NCI-H524 treated with DMSO at 0.1 percent for 48 hours (cell line): ENCODE measurements around the gene SLC46A2.

ENCODE experiments used
- DNase-seq: peaks from one replicate; lab custom pipeline; 2025; lab: John Stamatoyannopoulos, UW

Gene SLC46A2

GRCh38 chr9:112885324-112885723 is 5.4 kb downstream of the SLC46A2 start:
- no peak for DNase-seq

GRCh38 chr9:112884721-112885120 is 6.0 kb downstream of the SLC46A2 start:
- DNase-seq, result no peak

- DNase-seq, result no peak
Measured at GRCh38 chr9:112884101-112884500, 6.6 kb downstream of the SLC46A2 start.

GRCh38 chr9:112881331-112881730 is 9.3 kb downstream of the SLC46A2 start:
- DNase-seq, result no peak

- DNase-seq, result no peak
Measured at GRCh38 chr9:112880650-112881049, 10.0 kb downstream of the SLC46A2 start.

- no peak for DNase-seq
Measured at GRCh38 chr9:112878752-112879151, 11.9 kb downstream of the SLC46A2 start.

GRCh38 chr9:112873773-112874405 is 16.8 kb downstream of the SLC46A2 start:
- DNase-seq, result no peak

- DNase-seq, result no peak
Measured at GRCh38 chr9:112872019-112872418, 18.7 kb downstream of the SLC46A2 start.

- DNase-seq, result no peak
Measured at GRCh38 chr9:112870556-112870955, 20.1 kb downstream of the SLC46A2 start.

- no peak for DNase-seq
Measured at GRCh38 chr9:112869917-112870316, 20.8 kb downstream of the SLC46A2 start.

- no peak for DNase-seq
Measured at GRCh38 chr9:112869041-112869529, 21.6 kb downstream of the SLC46A2 start.

- DNase-seq, result no peak
Measured at GRCh38 chr9:112868461-112868860, 22.2 kb downstream of the SLC46A2 start.

- DNase-seq, result no peak
Measured at GRCh38 chr9:112867275-112867991, 23.2 kb downstream of the SLC46A2 start.

- DNase-seq, result no peak
Measured at GRCh38 chr9:112866662-112867274, 23.9 kb downstream of the SLC46A2 start.

GRCh38 chr9:112864982-112865381 is 25.7 kb downstream of the SLC46A2 start:
- no peak for DNase-seq

- DNase-seq, result no peak
Measured at GRCh38 chr9:112864403-112864802, 26.3 kb downstream of the SLC46A2 start.

GRCh38 chr9:112863746-112864145 is 26.9 kb downstream of the SLC46A2 start:
- no peak for DNase-seq

- DNase-seq, result no peak
Measured at GRCh38 chr9:112863214-112863613, 27.5 kb downstream of the SLC46A2 start.

GRCh38 chr9:112861638-112862555 is 28.8 kb downstream of the SLC46A2 start:
- DNase-seq, result no peak

GRCh38 chr9:112861155-112861554 is 29.5 kb downstream of the SLC46A2 start:
- DNase-seq, result no peak

- no peak for DNase-seq
Measured at GRCh38 chr9:112860451-112860850, 30.2 kb downstream of the SLC46A2 start.

GRCh38 chr9:112858625-112859147 is 32.0 kb downstream of the SLC46A2 start:
- DNase-seq, result no peak
